A549 (cell line): ENCODE data around the gene PEA15.

Experiments used
- RNF2 ChIP-seq: fragments of 200-600 bp; sonication (generic); IDR thresholded peaks from 2 replicates; pipeline ENCODE4 v1.6.1; 2016; ENCODE audit warnings: low read depth, mild to moderate bottlenecking, antibody characterized with exemption, moderate library complexity, borderline replicate concordance
- TF ChIP-seq, protein P1 (sequence below): IDR thresholded peaks from 2 replicates; pipeline ENCODE4 v1.6.1; 2012

DNA sequence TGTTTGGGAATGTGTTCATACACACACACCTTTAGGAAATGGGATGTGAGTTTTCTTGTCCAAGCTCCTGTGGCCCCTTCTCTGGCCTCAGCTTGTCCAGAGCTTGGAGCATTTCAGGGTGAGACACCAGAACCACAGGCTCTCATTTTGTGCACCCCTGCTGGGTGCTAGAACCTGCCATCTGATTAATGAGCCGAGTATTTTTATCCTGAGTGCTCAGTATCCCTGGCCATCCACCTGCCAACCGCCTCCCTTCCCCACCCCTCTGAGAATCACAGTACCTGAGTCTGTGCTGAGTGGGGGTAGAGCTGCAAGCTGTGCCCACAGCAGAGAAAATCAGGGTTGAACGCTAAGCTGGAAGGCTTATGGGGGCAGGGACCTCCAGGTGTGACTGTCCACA lies 13.4 kb upstream of the PEA15 start:
- TF ChIP-seq RNF2 = no peak
- TF ChIP-seq, protein P1, sequence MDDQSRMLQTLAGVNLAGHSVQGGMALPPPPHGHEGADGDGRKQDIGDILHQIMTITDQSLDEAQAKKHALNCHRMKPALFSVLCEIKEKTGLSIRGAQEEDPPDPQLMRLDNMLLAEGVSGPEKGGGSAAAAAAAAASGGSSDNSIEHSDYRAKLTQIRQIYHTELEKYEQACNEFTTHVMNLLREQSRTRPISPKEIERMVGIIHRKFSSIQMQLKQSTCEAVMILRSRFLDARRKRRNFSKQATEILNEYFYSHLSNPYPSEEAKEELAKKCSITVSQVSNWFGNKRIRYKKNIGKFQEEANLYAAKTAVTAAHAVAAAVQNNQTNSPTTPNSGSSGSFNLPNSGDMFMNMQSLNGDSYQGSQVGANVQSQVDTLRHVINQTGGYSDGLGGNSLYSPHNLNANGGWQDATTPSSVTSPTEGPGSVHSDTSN = no peak
